Liver (tissue), 5 donors: ENCODE results near the gene GCDH. TPM values are rescaled to one million over a fixed set of nuclear protein-coding genes. Genes with fewer than 3 reads are reported as not detected.

Experiments
- polyA plus RNA-seq, 2 donors: library from polyadenylated mRNA; stranded (reverse) in 1 of 2; unstranded in 1 of 2; fragments of 200-250 nt in 1 of 2; fragments of >200 nt in 1 of 2; fragmentation: Nextera tagmentation in 1 of 2; extraction: Ambion mirVana in 1 of 2; gene quantifications; one replicate each; pipeline versions ENCODE4 v1.2.1 to v1.2.3, GENCODE V29; 2013 to 2015
- small RNA-seq: library from RNA; depleted of rRNA; stranded (forward); fragments of <200 nt; gene quantifications from one replicate; pipeline ENCODE3, GENCODE V24; 2014
- total RNA-seq, 2 donors: library from RNA; depleted of rRNA; stranded (reverse); fragments of >200 nt; gene quantifications; one replicate each; pipeline ENCODE4 v1.2.3, GENCODE V29; 2014
- donor health status: healthy.
- donor health status: healthy.
- donor health status: healthy.

Gene GCDH
- total and polyA plus RNA-seq, 4 donors = 65.8 to 118 (median 78.1) TPM

Small RNAs within 50 kb of the gene (small RNA-seq; reads per million reads assigned to genes)
- gene MIR5695 (0.24 reads per million, percentile 14 among the genes with 10 or more reads in this experiment), gene MIR6515 (not detected), gene MIR6794 (not detected)

Other genes starting within 250 kb of the GCDH start
- gene MAN2B1, start 224.4 kb upstream of the GCDH start, total RNA-seq = 10 to 100 TPM; 41.3 to 42.9 TPM
- gene MAN2B1, start 224.4 kb upstream of the GCDH start, polyA plus RNA-seq = 10 to 100 TPM; 23.5 to 28.9 TPM
- 1 to 10 TPM; 4.0 to 5.1 TPM for gene WDR83, start 224.4 kb upstream of the GCDH start, total RNA-seq
- gene WDR83, start 224.4 kb upstream of the GCDH start, polyA plus RNA-seq = 1 to 10 TPM; 3.9 to 4.4 TPM
- 10 to 100 TPM; 29.1 to 53.9 TPM for gene DHPS, start 209.3 kb upstream of the GCDH start, total RNA-seq
- gene DHPS, start 209.3 kb upstream of the GCDH start, polyA plus RNA-seq = 10 to 100 TPM; 34.8 to 50.3 TPM
- gene GNG14, start 203.2 kb upstream of the GCDH start, total RNA-seq = not detected
- gene GNG14, start 203.2 kb upstream of the GCDH start, polyA plus RNA-seq = not detected
- 1 to 10 TPM; 2.3 to 2.5 TPM for gene FBXW9, start 194.5 kb upstream of the GCDH start, total RNA-seq
- 1 to 10 TPM; 3.4 to 4.0 TPM for gene FBXW9, start 194.5 kb upstream of the GCDH start, polyA plus RNA-seq
- 10 to 100 TPM; 19.6 to 22.2 TPM for gene TNPO2, start 167.2 kb upstream of the GCDH start, total RNA-seq
- 10 to 100 TPM in 1 of 2 donors, 1 to 10 TPM in 1; 6.3 to 12.1 TPM for gene TNPO2, start 167.2 kb upstream of the GCDH start, polyA plus RNA-seq
- gene TRIR, start 156.5 kb upstream of the GCDH start, total RNA-seq = 10 to 100 TPM; 69.3 to 84.3 TPM
- gene TRIR, start 156.5 kb upstream of the GCDH start, polyA plus RNA-seq = 100 to 1,000 TPM; 106 to 169 TPM
- gene GET3, start 153.7 kb upstream of the GCDH start, total RNA-seq = 10 to 100 TPM; 23.4 to 31.0 TPM
- gene GET3, start 153.7 kb upstream of the GCDH start, polyA plus RNA-seq = 10 to 100 TPM; 22.8 to 44.1 TPM
- not detected for gene BEST2, start 139.4 kb upstream of the GCDH start, total RNA-seq
- gene BEST2, start 139.4 kb upstream of the GCDH start, polyA plus RNA-seq = not detected
- 10 to 100 TPM; 11.3 to 36.4 TPM for gene HOOK2, start 115.6 kb upstream of the GCDH start, total RNA-seq
- 10 to 100 TPM; 12.9 to 17.0 TPM for gene HOOK2, start 115.6 kb upstream of the GCDH start, polyA plus RNA-seq
- gene JUNB, start 99.7 kb upstream of the GCDH start, total RNA-seq = 10 to 100 TPM; 68.6 to 79.2 TPM
- gene JUNB, start 99.7 kb upstream of the GCDH start, polyA plus RNA-seq = 10 to 100 TPM; 32.7 to 44.6 TPM
- gene PRDX2, start 89.4 kb upstream of the GCDH start, total RNA-seq = 1,000 to 10,000 TPM in 1 of 2 donors, 100 to 1,000 TPM in 1; 222 to 1,737 TPM
- 100 to 1,000 TPM; 265 to 301 TPM for gene PRDX2, start 89.4 kb upstream of the GCDH start, polyA plus RNA-seq
- under 1 TPM in 1 of 2 donors, not detected in 1; 0.33 TPM for gene THSD8, start 89.1 kb upstream of the GCDH start, total RNA-seq
- under 1 TPM; 0.22 to 0.35 TPM for gene THSD8, start 89.1 kb upstream of the GCDH start, polyA plus RNA-seq
- gene RNASEH2A, start 84.6 kb upstream of the GCDH start, total RNA-seq = 10 to 100 TPM in 1 of 2 donors, 1 to 10 TPM in 1; 1.8 to 17.5 TPM
- 1 to 10 TPM; 2.3 to 4.6 TPM for gene RNASEH2A, start 84.6 kb upstream of the GCDH start, polyA plus RNA-seq
- gene RTBDN, start 56.6 kb upstream of the GCDH start, total RNA-seq = not detected
- gene RTBDN, start 56.6 kb upstream of the GCDH start, polyA plus RNA-seq = not detected
- under 1 TPM; 0.08 to 0.19 TPM for gene MAST1, start 52.6 kb upstream of the GCDH start, total RNA-seq
- gene MAST1, start 52.6 kb upstream of the GCDH start, polyA plus RNA-seq = under 1 TPM; 0.26 to 0.54 TPM
- gene DNASE2, start 9.7 kb upstream of the GCDH start, total RNA-seq = 10 to 100 TPM; 11.9 to 13.7 TPM
- gene DNASE2, start 9.7 kb upstream of the GCDH start, polyA plus RNA-seq = 10 to 100 TPM; 11.3 to 18.4 TPM
- 100 to 1,000 TPM in 1 of 2 donors, not detected in 1; 234 TPM for gene KLF1, start 4.0 kb upstream of the GCDH start, total RNA-seq
- gene KLF1, start 4.0 kb upstream of the GCDH start, polyA plus RNA-seq = not detected
- gene SYCE2, start 28.1 kb downstream of the GCDH start, total RNA-seq = under 1 TPM in 1 of 2 donors, not detected in 1; 0.42 TPM
- gene SYCE2, start 28.1 kb downstream of the GCDH start, polyA plus RNA-seq = under 1 TPM; 0.07 to 0.43 TPM
- gene FARSA, start 42.6 kb downstream of the GCDH start, total RNA-seq = 10 to 100 TPM; 29.8 to 34.0 TPM
- 10 to 100 TPM; 34.7 to 50.1 TPM for gene FARSA, start 42.6 kb downstream of the GCDH start, polyA plus RNA-seq
- gene CALR, start 47.4 kb downstream of the GCDH start, total RNA-seq = 1,000 to 10,000 TPM in 1 of 2 donors, 100 to 1,000 TPM in 1; 618 to 1,316 TPM
- 1,000 to 10,000 TPM in 1 of 2 donors, 100 to 1,000 TPM in 1; 913 to 1,228 TPM for gene CALR, start 47.4 kb downstream of the GCDH start, polyA plus RNA-seq
- gene RAD23A, start 54.7 kb downstream of the GCDH start, total RNA-seq = 100 to 1,000 TPM in 1 of 2 donors, 10 to 100 TPM in 1; 42.9 to 112 TPM
- 10 to 100 TPM; 45.0 to 88.6 TPM for gene RAD23A, start 54.7 kb downstream of the GCDH start, polyA plus RNA-seq
- gene GADD45GIP1, start 66.1 kb downstream of the GCDH start, total RNA-seq = 10 to 100 TPM in 1 of 2 donors, 1 to 10 TPM in 1; 8.4 to 22.1 TPM
- gene GADD45GIP1, start 66.1 kb downstream of the GCDH start, polyA plus RNA-seq = 10 to 100 TPM; 23.6 to 54.2 TPM
- under 1 TPM in 1 of 2 donors, not detected in 1; 0.23 TPM for gene DAND5, start 78.4 kb downstream of the GCDH start, total RNA-seq
- not detected for gene DAND5, start 78.4 kb downstream of the GCDH start, polyA plus RNA-seq
- 10 to 100 TPM; 10.3 to 18.4 TPM for gene NFIX, start 104.3 kb downstream of the GCDH start, total RNA-seq
- 10 to 100 TPM in 1 of 2 donors, 1 to 10 TPM in 1; 3.3 to 14.8 TPM for gene NFIX, start 104.3 kb downstream of the GCDH start, polyA plus RNA-seq
- 10 to 100 TPM in 1 of 2 donors, 1 to 10 TPM in 1; 2.0 to 69.7 TPM for gene LYL1, start 211.7 kb downstream of the GCDH start, total RNA-seq
- gene LYL1, start 211.7 kb downstream of the GCDH start, polyA plus RNA-seq = 1 to 10 TPM in 1 of 2 donors, under 1 TPM in 1; 0.35 to 2.6 TPM
- 10 to 100 TPM in 1 of 2 donors, 1 to 10 TPM in 1; 8.3 to 15.6 TPM for gene TRMT1, start 225.6 kb downstream of the GCDH start, total RNA-seq
- 10 to 100 TPM in 1 of 2 donors, 1 to 10 TPM in 1; 9.8 to 13.7 TPM for gene TRMT1, start 225.6 kb downstream of the GCDH start, polyA plus RNA-seq
- gene NACC1, start 227.1 kb downstream of the GCDH start, total RNA-seq = 10 to 100 TPM; 16.7 to 18.7 TPM
- gene NACC1, start 227.1 kb downstream of the GCDH start, polyA plus RNA-seq = 10 to 100 TPM in 1 of 2 donors, under 1 TPM in 1; 0.86 to 24.7 TPM